ENCODE measurements around the gene BRWD1.
"Not testable (repeated sequence)": the region's sequence is repeated elsewhere in the genome, so short reads cannot be mapped to it uniquely, and the experiment has no call there.

BRWD1 gene

DNA sequence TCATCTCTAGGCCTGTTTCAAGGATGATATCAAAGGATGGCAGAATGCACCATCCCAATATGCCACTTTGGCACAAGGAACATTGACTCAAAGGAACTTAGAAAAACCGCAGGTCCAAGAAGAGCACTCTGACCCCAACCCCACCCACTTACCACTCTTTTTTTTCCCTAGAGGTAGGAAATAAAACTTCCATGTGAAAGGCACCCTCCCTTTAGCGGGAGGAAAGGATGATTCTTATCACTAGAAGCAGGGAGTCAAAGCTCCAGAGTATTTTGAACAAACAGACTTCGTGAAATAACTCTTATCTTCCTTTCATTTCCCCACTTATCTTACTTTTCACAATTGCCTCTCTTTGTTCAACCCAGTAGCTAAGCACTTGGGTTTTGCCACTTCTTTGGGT, 152.4 kb downstream of the BRWD1 start:
- DNase-seq: no peak

DNA sequence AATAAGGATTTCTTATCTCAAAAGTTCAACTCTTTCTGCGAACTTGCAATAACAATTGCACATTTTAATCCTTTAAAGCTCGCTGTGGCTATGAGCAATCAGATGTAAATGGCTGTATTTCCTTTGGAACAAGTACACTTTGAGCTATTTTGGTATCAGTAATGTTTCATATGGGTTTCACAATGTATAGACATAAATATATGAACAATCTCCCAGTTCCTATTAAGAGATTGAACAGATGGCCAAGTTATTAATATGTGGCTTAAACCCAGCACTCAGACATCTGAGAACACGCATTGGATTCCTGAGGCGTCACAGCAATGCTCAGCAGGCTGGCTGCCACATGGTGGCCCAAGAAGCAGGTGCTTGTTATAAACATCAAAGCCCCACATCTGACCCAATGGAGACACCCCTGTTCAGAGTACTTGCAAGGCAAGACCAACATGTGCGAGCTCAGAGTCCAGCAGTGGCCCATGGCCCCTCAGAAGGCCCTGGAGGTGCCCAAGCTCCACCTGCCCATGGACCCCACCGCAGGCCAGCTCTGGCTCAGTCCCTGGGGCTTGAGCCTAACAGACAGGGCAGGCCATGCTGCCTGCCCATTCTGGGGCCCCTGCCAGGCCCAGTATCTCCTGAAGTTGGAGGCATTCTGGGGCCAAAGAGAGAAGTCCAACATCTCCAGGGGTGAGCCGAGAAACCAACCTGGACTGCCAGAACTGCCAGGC, 153.9 kb downstream of the BRWD1 start:
- no peak for DNase-seq

GRCh38 chr21:39157241-39157640, 156.2 kb downstream of the BRWD1 start:
- DNase-seq: not testable (repeated sequence)

- peak; percentile 80 for DNase-seq
Observed at GRCh38 chr21:39156024-39156423, 157.4 kb downstream of the BRWD1 start.

DNA sequence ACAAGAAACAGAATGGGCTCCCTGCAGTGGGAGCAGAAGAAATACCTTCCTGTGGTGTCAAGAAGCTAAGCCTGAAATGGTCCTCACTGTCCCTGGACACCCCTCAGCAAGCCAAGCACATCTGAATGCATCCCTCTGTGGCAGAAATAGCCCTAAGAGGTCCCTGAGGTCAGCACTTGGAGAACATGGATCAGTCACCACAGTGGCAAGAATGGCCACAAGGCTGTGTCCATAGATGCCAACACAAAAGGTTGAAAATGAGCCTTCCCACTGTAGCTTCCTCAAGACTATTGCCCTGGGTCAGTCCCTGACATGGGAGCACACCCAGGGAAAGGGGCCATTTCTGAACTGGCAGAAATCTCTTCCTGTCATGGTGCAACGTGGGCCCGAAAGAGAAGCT, 157.9 kb downstream of the BRWD1 start:
- no peak for DNase-seq

GRCh38 chr21:39153842-39154241, 159.6 kb downstream of the BRWD1 start:
- no peak for DNase-seq

DNA sequence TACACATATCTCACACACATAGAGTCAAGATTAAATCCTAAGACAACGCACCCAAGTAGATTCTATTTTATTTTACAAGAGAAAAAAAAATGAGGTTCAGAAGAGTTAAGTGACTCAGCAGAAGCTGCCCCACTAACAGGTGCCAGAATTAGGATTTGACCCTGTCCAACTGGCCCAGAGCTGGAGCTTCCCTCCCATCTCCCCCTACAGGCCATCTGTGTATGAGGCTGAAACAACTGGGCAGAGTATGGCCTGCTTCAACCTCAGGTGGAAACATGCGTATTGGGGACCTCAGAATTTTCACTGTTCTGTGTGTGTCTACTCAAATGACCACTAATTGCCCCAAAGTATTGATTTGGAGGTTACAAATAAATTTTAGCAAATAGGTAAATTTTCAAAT, 160.1 kb downstream of the BRWD1 start:
- DNase-seq: peak; percentile 16

GRCh38 chr21:39152271-39152670, 161.2 kb downstream of the BRWD1 start:
- DNase-seq: no peak

GRCh38 chr21:39150877-39151276, 162.6 kb downstream of the BRWD1 start:
- DNase-seq: no peak

DNA sequence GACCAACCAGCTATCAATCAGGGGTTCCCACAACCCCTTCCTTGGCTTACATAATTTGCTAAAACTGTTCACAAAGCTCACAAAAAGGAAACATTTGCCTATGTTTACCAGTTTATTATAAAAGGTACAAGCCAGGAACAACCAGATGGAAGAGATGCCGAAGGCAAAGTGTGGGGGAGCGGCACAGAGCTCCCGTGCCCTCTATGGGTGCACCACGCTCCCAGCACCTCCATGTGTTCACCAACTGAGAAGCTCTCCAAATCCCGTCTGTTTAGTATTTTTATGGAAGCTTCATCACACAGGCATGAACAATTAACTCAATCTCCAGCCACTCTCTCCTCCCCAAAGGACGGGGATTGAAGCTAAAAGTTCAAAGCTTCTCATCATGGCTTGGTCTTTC, 163.1 kb downstream of the BRWD1 start:
- no peak for DNase-seq

- no peak for DNase-seq
Observed at GRCh38 chr21:39149882-39150281, 163.6 kb downstream of the BRWD1 start.

GRCh38 chr21:39148975-39149374, 164.5 kb downstream of the BRWD1 start:
- DNase-seq: no peak

GRCh38 chr21:39144191-39144590, 169.2 kb downstream of the BRWD1 start:
- no peak for DNase-seq

GRCh38 chr21:39142972-39143371, 170.5 kb downstream of the BRWD1 start:
- DNase-seq: no peak

- peak; percentile 33 for DNase-seq
Observed at GRCh38 chr21:39141502-39141901, 171.9 kb downstream of the BRWD1 start.

GRCh38 chr21:39137248-39138178, 175.9 kb downstream of the BRWD1 start:
- peak; percentile 67 for DNase-seq

DNA sequence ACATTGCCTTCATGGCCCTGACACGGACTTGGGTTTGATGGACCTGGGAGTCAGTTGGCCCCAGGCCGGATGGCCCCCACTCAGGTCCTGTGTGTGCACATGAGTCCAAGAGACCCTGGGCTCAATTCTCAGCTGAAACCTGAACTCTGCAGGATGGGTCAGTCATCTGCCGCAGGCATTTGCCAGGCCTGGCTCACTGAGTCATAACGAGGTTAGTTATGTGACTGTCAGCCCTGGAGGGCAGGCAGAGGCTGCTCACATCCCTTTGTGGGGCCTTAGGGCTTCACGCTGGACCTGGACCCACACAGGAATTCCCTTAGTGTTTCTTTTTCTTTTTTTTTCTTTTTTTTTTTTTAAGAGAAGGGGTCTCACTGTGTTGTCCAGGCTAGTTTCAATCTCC, 176.7 kb downstream of the BRWD1 start:
- DNase-seq: peak; percentile 82

DNA sequence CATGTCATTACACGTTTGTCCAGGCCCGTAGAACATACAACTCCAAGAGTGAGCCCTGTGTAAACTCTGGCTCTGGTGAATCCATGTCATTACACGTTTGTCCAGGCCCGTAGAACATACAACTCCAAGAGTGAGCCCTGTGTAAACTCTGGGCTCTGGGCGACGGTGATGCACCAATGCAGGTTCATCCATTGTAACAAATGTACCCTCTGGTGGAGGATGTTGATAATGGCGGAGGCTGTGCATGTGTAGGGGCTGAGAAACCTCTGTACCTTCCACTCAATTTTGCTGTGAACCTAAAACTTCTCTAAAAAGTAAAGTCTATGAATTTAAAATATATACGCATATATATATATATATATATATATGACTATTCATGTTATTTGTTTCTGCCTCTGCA, 177.3 kb downstream of the BRWD1 start:
- DNase-seq: peak; percentile 32

DNA sequence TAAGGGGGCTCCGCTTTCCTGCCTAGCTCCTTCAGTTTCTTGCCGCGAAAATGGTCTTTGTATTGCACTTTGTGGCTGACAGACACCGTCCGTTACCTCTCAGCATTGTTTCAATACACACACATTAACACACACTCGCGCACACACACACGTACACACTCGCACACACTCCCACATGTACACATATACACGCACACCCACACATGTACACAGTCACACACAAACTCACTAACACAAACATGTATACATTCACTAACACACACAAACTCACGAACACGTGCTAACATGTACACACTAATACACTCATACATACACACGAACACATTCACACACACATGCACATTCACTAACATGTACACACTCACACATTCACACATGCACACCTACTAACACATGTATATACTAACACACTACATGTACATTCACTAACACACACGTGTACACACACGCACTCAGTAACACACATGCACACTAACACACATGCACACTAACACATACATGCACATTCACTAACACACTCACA, 179.1 kb downstream of the BRWD1 start:
- no peak for DNase-seq

Measured in EL (cell line).